ENCODE measurements around the gene FAR2. TPM values are rescaled to one million over a fixed set of nuclear protein-coding genes. Genes with fewer than 3 reads are reported as not detected.

Gene FAR2
- total RNA-seq, 1 experiment from 2014 or later: 22.1 TPM

DNA sequence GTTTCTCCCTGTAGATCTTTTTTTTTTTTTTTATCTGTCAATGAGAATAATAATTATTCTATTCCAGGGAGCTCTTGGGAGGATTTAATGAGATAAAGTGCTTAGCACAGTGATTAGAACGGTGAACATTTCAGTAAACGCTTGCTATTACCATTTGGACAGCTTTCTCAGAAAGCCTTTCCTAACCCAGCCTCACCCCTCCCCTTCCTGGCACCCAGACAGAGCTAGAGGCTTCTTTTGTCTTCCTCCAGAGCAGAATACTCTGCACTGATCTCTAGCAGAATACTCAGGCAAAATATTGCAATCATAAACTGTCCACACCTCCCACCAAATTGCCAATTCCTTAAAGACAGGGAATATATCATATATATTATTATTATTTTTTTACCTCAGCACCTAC lies 165.3 kb downstream of the FAR2 start:
- Histone ChIP-seq H3K4me2 (ENCODE audit: insufficient read depth, insufficient read length, low read length) (no peak overlapping the region), H4K91ac (ENCODE audit: insufficient read length, low read depth, low read length) (no peak overlapping the region), H4K5ac (ENCODE audit: insufficient read length, low read depth, low read length) (no peak overlapping the region), H2BK120ac (ENCODE audit: low read depth, low read length, poor library complexity, severe bottlenecking) (no peak overlapping the region), H3K79me1 (ENCODE audit: insufficient read depth, low read depth, low read length, poor library complexity, severe bottlenecking) (no peaks in the 10 kb centered on the region), H2AK5ac (ENCODE audit: insufficient read length, low read length) (no peak overlapping the region), H3K18ac (ENCODE audit: insufficient read length, low read depth, low read length) (no peak overlapping the region), H2AFZ (ENCODE audit: low read length) (no peak overlapping the region), H2BK15ac (ENCODE audit: low read depth, low read length) (no peak overlapping the region), H3K4ac (ENCODE audit: low read depth, low read length) (no peak overlapping the region), H3K23ac (ENCODE audit: insufficient read length, low read depth, low read length) (no peak overlapping the region), H3K56ac (ENCODE audit: insufficient read length, low read depth, low read length) (no peak overlapping the region), H3K27me3 (ENCODE audit: insufficient read depth, low read length) (no peaks in the 10 kb centered on the region), H4K20me1 (ENCODE audit: control insufficient read depth, insufficient read depth, insufficient read length) (no peaks in the 10 kb centered on the region), H3T11ph (ENCODE audit: low read length) (no peak overlapping the region), H3K79me2 (ENCODE audit: insufficient read depth, low read length) (no peaks in the 10 kb centered on the region), H3K9ac (ENCODE audit: extremely low read depth, insufficient read length, low read length) (no peak overlapping the region), H4K8ac (replicated peaks; ENCODE audit: insufficient read length, low read depth, low read length) (no peak overlapping the region), H2BK20ac (ENCODE audit: low read depth, low read length, poor library complexity, severe bottlenecking) (no peak overlapping the region), H2BK5ac (ENCODE audit: insufficient read length, low read length) (no peak overlapping the region), H3K27ac (ENCODE audit: insufficient read length, low read depth, low read length) (no peak overlapping the region), H3K14ac (ENCODE audit: insufficient read depth, low read length) (no peak overlapping the region), H2BK12ac (ENCODE audit: insufficient read length, low read depth, low read length) (no peak overlapping the region), H3K4me1 (ENCODE audit: insufficient read depth, low read length) (peaks cover 4% of the 10 kb centered on the region; the same call in 1 of the 2 replicates), H3K9me3 (ENCODE audit: control insufficient read depth, low read depth, low read length) (no peaks in the 10 kb centered on the region), H3K23me2 (ENCODE audit: insufficient read length, low read depth, low read length, poor library complexity, severe bottlenecking) (no peaks in the 10 kb centered on the region)
- WGBS (ENCODE audit: extremely low coverage, insufficient read length, low lambda C conversion rate): no CpG with 5 or more reads among the region's 2 CpGs
- Mint-ChIP-seq H3K36me3 (ENCODE audit: insufficient read depth in 1 of 3, low read depth in 3 of 3) (no peaks in the 10 kb centered on the region), H3K9me3 (no peaks in the 10 kb centered on the region), H3K27me3 (ENCODE audit: low read depth) (no peaks in the 10 kb centered on the region), H3K27ac (no peak overlapping the region), H3K4me1 (peaks cover 9 to 14% of the 10 kb centered on the region in 2 experiments), H3K4me3 (no peak overlapping the region)
- TF ChIP-seq, protein P1, sequence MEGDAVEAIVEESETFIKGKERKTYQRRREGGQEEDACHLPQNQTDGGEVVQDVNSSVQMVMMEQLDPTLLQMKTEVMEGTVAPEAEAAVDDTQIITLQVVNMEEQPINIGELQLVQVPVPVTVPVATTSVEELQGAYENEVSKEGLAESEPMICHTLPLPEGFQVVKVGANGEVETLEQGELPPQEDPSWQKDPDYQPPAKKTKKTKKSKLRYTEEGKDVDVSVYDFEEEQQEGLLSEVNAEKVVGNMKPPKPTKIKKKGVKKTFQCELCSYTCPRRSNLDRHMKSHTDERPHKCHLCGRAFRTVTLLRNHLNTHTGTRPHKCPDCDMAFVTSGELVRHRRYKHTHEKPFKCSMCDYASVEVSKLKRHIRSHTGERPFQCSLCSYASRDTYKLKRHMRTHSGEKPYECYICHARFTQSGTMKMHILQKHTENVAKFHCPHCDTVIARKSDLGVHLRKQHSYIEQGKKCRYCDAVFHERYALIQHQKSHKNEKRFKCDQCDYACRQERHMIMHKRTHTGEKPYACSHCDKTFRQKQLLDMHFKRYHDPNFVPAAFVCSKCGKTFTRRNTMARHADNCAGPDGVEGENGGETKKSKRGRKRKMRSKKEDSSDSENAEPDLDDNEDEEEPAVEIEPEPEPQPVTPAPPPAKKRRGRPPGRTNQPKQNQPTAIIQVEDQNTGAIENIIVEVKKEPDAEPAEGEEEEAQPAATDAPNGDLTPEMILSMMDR (conservative IDR thresholded peaks at IDR 0.05): no peak
- DNase-seq: no peak
